GM12892 (cell line): ENCODE data around the gene CCDC18.

Experiments
- POLR2A ChIP-seq: IDR thresholded peaks from 2 replicates; pipeline ENCODE4 v1.6.1; 2011; ENCODE audit warnings: low read depth, low read length, control low read depth
- POLR2AphosphoS5 ChIP-seq: IDR thresholded peaks from 2 replicates; pipeline ENCODE4 v1.6.1; 2011; ENCODE audit warnings: low read depth, low read length, control low read depth
- TAF1 ChIP-seq: IDR thresholded peaks from 2 replicates; pipeline ENCODE4 v1.6.1; 2011; ENCODE audit warnings: low read depth, mild to moderate bottlenecking, control low read depth, low read length, borderline replicate concordance

- no peak for TF ChIP-seq POLR2AphosphoS5
- TF ChIP-seq TAF1, result no peak
- no peak for TF ChIP-seq POLR2A
These were observed 103.0 kb downstream of the CCDC18 start for GRCh38 chr1:93283496-93283895.
